HFF-Myc (cell line): ENCODE measurements around the gene APOO.

Experiments
- DNase-seq: peaks from one replicate; pipeline ENCODE4 v3.0.0-alpha.2; 2011; ENCODE audit warnings: low read depth; ENCODE audit errors: extremely low read depth
- H3K4me3 ChIP-seq: replicated peaks from 2 replicates; pipeline ENCODE4 v1.5.1; 2011; ENCODE audit warnings: low read depth, mild to moderate bottlenecking, control low read depth, low read length
- TF ChIP-seq, protein P1 (sequence below): IDR thresholded peaks from 2 replicates; pipeline ENCODE4 v1.5.1; 2012; ENCODE audit warnings: mild to moderate bottlenecking, low read depth, low read length, control low read depth; ENCODE audit errors: missing control alignments

Gene APOO

DNA sequence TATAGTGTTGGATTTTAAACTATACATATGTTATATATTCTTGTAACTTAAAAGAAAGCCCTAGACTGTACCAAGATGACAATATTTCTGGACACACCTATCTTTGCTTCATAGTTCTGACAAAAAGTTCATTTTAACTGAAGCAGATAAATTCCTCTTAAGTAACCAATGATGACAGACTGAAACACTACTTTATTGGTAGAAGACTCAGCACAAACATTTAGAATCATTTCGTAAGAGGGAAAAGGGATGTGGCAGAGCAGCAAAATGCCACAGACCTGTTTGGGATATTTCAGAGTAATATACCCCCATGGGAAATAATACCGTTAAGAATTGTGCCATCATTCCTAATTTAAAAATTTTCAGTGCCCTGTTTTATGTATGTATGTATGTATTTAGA is 56.2 kb downstream of the APOO start:
- DNase-seq = no peak
- TF ChIP-seq, protein P1, sequence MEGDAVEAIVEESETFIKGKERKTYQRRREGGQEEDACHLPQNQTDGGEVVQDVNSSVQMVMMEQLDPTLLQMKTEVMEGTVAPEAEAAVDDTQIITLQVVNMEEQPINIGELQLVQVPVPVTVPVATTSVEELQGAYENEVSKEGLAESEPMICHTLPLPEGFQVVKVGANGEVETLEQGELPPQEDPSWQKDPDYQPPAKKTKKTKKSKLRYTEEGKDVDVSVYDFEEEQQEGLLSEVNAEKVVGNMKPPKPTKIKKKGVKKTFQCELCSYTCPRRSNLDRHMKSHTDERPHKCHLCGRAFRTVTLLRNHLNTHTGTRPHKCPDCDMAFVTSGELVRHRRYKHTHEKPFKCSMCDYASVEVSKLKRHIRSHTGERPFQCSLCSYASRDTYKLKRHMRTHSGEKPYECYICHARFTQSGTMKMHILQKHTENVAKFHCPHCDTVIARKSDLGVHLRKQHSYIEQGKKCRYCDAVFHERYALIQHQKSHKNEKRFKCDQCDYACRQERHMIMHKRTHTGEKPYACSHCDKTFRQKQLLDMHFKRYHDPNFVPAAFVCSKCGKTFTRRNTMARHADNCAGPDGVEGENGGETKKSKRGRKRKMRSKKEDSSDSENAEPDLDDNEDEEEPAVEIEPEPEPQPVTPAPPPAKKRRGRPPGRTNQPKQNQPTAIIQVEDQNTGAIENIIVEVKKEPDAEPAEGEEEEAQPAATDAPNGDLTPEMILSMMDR = no peak
- H3K4me3 ChIP-seq = no peak overlapping the region

DNA sequence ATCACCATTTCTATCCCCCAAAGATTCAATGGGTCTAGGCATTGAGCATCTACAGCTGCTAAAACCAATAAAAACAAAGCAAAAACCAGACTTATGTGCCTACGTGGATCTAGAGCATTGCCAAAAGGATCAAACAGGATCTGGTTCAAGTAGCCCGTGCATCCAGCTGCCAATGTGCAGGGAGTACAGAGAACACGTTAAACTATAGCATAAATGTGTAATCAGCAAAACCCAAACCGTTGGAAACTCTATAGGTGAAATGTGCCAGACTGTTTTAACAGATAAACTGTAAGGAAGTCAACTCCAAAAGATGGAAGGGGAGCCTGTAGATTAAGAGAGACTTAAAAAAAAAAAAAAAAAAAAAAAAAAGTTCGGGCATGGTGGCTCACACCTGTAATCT is 58.5 kb downstream of the APOO start:
- no peak for DNase-seq
- TF ChIP-seq, protein P1 = no peak
- H3K4me3 ChIP-seq = no peak overlapping the region

DNA sequence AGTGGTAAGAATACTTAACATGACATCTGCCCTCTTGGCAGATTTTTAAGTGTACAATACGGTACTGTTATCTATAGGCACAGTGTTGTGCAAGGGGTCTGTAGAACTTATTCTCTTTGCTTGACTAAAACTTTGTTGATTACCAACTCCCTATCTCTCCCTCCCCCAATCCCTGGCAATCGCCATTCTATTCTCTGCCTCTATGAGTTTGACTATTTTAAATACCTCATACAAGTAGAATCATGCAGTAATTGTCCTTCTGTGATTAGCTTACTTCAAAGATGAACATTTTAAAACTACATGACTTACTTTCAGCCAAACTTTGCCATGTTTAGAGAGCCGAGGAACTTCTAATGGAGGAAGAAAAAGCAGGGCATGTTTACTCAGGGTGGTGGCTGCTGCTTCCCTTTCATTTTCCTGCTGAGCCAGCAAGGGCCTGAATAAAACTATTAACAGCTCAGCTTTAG is 62.4 kb downstream of the APOO start:
- DNase-seq = no peak
- no peak overlapping the region for H3K4me3 ChIP-seq
- TF ChIP-seq, protein P1 = no peak

DNA sequence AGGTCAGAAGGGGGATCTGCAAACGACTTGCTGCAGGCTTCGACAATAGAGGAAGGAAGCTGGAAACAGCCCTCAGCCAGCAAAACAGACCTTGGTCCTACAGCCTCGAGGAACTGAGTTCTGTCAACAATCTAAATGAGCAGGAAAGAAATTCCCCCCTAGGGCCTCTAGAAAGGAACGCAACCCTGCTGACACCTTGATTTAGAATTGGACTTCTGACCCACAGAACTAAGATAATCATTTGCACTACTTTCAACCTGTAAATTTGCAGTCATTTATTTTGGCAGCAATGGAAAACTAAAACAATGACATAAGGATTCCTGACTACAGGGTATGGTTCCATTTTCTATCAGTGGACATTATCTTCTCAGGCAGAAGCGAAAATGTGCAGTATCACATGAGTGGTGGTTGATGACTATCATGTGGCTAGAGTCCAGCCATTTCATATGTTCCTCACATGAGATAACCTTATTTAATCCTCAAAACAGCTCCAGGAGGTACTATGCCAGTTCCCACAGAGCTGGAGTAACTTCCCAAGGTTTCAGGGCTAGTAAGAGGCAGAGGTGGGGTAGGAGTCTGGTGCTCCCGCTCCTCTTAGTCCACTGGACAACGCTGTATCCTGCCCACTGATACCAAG is 63.1 kb downstream of the APOO start:
- DNase-seq = no peak
- H3K4me3 ChIP-seq = no peak overlapping the region
- TF ChIP-seq, protein P1 = no peak

DNA sequence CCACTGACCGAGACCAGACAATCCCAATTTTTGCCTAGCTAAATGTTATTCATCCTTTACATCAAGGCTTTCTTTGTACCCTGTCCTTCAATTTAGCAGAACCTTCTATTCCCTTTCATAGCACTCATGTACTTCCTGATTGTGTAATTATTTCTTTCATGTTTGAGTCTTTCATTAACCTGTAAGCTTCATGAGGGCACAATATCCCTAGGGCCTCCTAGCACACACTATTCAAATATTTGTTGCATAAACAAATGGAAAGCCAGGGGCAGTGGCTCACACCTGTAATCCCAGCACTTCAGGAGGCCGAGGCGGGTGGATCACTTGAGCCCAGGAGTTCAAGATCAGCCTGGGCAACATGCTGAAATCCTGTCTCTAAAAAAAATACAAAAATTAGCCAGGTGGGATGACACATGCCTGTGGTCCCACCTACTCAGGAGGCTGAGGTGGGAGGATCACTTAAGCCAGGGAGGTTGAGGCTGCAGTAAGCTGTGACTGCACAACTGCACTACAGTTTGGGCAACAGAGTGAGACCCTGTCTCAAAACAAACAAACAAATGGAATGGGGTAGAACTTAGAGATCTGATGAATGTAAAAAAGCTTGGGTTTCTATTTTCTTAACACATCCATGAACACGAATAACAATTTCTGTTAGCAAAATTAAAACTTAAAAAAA is 65.8 kb downstream of the APOO start:
- no peak overlapping the region for H3K4me3 ChIP-seq
- TF ChIP-seq, protein P1 = no peak
- no peak for DNase-seq

DNA sequence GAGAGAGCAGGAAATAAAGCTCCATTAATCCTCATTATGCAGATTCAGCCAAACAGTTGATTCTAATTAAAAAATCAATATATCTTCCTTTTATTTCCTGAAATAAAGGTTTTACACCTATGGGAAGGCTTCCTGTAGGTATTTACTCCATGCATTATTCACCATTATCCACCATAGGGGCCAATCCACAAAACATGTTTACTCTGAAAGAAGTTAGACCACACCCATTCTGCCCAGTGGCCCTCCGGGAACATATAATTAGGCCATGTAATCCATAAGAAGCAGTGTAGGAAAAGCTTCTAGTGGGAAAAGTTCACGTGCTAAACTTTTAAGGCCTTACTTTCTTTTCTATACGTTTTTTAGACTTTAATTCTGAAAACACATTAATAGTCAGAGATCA is 67.1 kb downstream of the APOO start:
- DNase-seq = no peak
- TF ChIP-seq, protein P1 = no peak
- no peak overlapping the region for H3K4me3 ChIP-seq

DNA sequence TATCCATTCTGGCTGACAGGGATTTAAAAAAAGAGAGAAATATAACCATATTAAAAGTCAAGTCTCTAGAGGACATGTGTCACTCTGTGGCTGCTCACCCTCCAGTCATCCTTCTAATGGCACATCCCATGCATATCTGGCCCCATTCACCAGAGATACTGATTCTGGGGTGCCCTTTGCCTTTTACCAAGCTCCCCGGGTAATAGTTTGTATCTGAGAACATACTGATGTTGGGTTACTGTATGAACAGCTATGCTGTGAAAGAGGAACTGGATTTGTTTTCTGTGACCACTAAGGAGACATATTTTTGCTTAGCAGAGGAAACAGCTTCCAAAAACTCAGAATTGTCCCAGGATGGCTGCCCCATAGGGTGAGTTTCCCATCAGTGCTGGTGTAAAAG is 68.8 kb downstream of the APOO start:
- no peak overlapping the region for H3K4me3 ChIP-seq
- DNase-seq = no peak
- TF ChIP-seq, protein P1 = no peak
